Esophagus muscularis mucosa (tissue), 4 donors: ENCODE data around the gene CALML4.

Experiments used
- CTCF ChIP-seq, 3 experiments: fragments of 200-600 bp in 2 of 3; fragments of 450-650 bp in 1 of 3; sonication (generic) in 2 of 3; IDR thresholded peaks; one replicate each; pipeline ENCODE4 v1.5.1; 2017 to 2019; ENCODE audit warnings: antibody characterized with exemption in 3 of 3, mild to moderate bottlenecking in 2 of 3, moderate library complexity in 1 of 3
- EP300 ChIP-seq: sonication (generic); formaldehyde crosslinking; IDR thresholded peaks from one replicate; pipeline ENCODE4 v1.6.1; 2017; ENCODE audit warnings: antibody characterized with exemption
- POLR2A ChIP-seq: fragments of 450-650 bp; IDR thresholded peaks from one replicate; pipeline ENCODE4 v1.6.1; 2017; ENCODE audit warnings: antibody characterized with exemption, moderate library complexity, mild to moderate bottlenecking, low read depth
- POLR2AphosphoS5 ChIP-seq, 2 donors: sonication (generic); formaldehyde crosslinking; IDR thresholded peaks; one replicate each; pipeline ENCODE4 v1.6.1; 2017; ENCODE audit warnings: antibody characterized with exemption in 2 of 2

DNA sequence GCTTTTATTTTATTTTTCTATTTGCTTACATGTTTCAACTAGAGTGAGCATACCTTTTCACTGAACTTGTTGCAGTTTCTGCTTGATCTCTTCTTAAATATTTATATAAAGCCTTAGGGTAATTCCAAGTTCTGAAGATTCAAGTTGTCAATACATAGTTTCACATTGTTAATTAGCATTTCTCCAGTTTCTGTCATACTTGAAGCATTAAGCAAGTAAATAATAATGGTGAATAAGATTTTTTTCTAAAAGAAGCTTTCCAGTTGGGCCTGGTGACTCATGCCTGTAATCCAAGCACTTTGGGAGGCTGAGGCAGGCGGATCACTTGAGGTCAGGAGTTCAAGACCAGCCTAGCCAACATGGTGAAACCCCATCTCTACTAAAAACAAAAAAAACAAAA is 53.9 kb downstream of the CALML4 start:
- TF ChIP-seq POLR2A (no peak), POLR2AphosphoS5 (IDR thresholded peaks at IDR 0.05) (no peak), CTCF (IDR thresholded peaks at IDR 0.05) (no peak), EP300 (no peak)
